ENCODE measurements around the gene ZNF492. TPM values are rescaled to one million over a fixed set of nuclear protein-coding genes. Genes with fewer than 3 reads are reported as not detected.

Gene ZNF492
- total RNA-seq (2022; extraction: Qiagen RNA extraction): not detected in 5 replicates

GRCh38 chr19:22633706-22634449 lies at the start of gene ZNF492:
Gene ZNF492, plus strand, starts transcription at chr19:22634324. Its CDS starts 19,076 bp downstream, at chr19:22653400.

Other genes with a start within 250 kb of the ZNF492 start
- gene ZNF98, start 212.0 kb upstream of the ZNF492 start, total RNA-seq (2022; extraction: Qiagen RNA extraction): not detected in 5 replicates
- gene ZNF99, start 149.8 kb downstream of the ZNF492 start, total RNA-seq (2022; extraction: Qiagen RNA extraction): not detected in 5 replicates
- gene ZNF723, start 198.0 kb downstream of the ZNF492 start, total RNA-seq (2022; extraction: Qiagen RNA extraction): not detected in 5 replicates

Measured in A549 treated with Mapracorat at 1 μM for 4 hours (cell line).